Medulla oblongata (tissue), 1 donor: Measurements from ENCODE around the gene BGN.

Experiments
- DNase-seq: peaks from one replicate; pipeline ENCODE4 v3.0.0-alpha.2; 2015; ENCODE audit errors: extremely low spot score

The BGN gene

DNA sequence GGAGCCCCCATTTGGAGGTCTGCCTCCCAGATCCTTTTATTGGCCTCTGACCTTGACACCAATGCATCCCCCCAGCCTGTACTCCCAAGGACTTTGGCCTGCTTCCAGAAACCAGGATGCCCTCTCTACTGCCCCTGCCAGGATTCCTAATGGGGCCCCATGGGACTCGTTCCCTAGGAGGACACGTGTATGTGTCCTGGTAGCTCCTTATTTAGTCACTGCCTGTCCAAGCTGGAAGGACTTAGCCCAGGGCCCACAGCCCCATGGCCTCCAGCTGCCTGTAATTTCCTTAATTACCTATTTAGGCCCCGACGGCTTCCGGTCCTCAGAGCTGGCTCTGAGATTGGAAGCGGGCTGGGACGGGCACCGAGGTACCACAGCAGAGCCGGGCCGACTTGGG lies 32.0 kb downstream of the BGN start:
- no peak for DNase-seq

DNA sequence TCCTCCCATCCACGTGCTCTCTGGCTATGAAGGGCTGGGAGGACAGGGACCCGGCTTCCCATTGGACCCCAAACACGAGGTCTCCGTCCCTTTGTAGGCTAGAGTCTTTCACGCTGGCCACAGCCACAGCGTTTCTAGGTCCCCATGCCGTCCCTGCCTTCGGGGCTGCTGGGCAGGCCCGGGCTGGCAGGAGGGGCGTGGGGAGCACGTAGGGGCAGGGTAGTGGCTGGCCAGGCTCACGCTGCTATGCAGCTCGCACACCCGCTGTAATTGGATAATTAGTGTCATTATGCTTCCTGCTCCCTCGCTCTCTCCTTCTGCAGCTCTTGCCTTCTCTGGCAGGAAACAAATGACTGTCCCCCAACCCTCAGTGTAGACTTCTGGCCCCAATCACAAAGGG lies 32.4 kb downstream of the BGN start:
- no peak for DNase-seq

GRCh38 chrX:153530411-153531129 lies 35.8 kb downstream of the BGN start:
- no peak for DNase-seq

DNA sequence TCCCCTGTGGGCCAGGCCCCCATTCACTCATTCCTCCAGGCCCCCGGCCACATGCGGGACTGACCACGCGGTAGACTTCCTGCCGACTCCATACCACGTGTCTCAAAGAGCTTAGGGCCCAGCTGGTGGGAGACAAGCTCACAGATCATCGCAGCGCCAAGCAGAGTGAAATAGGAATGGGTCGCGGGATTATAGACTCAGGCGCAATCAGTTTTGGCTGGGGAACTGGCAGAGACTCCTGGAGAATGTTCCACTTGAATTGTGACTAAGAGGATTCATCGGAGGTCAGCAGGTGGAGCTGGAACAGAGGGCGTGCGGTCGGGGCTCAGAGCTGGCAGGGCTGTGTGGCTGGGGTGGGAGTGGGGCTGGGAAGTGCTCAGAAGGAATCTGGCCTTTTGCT lies 38.3 kb downstream of the BGN start:
- DNase-seq = no peak

DNA sequence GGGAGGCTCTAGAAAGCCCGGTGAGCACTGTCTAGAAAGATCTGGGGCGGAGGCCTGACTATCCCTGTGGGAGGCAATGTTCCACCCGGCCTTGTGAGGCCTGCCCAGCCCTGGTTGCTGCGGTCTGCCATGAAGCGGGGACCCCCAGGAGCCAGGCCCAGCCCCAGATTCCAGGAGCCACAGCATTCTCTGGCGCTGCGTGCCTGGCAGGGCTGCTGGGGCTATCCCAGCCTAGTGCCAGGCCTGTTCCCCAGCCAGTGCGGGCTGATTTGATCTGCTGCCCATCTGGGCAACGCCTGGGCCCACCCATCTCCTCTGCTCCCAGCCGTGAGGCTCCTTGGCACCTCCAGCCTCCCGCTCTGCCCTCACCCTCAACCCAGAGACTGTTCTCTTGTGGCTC lies 42.3 kb downstream of the BGN start:
- DNase-seq = no peak

DNA sequence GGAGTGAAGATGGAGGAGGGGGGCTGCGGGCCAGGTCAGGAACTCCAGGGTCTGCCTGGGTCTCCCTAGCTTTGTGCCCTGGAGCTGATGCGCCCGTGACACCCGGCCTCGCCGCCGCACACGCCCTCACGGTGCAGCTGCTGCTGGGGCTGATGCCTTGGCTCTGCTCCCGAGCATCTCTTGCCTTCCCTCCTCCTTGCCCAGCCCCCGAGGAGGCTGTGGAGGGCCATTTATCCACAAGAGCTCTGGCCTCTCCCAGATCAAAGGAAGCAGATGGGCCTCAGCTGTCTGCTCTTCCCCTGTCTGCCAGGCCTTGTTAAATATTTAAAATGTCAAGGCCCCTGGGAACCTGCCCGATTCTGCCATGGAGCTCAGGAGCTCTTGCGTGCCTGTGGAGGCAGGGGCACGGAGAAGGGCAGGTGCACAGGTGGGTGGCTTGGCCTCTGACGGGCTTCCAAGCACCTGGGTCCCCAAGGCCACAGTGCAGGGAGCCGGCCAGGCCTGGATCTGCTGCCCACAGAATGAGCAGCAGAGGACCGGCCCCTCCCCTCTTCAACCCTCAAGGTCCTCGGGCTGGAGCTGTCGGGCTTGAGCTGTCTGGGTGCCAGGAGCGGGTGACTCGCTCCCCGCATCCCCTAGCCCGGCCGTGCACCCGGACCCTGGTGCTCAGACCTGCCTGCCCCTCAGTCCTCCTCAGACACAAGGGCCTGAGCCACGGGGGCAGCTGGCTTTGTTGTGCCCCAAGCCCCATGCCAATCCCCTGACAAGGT lies 42.9 kb downstream of the BGN start:
- no peak for DNase-seq

DNA sequence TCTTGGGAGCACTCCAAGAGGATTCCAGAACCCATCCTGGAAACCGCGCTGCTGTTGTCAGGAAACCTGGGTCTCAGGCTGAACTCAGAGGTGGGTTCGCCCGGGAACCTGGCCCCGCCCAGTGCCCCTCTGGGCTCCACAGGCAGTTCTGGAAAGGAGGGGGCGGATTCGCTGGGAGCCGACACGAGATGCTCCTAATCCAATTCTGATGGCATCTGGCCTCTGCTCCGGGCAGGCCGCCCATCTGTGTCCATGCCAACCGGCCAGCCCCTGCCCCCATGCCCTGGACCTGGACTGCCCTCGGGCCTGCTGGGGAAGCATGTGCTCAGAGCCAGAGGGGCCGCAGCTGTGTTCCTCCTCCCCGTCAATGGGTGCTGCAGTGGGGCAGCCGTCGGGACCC lies 43.6 kb downstream of the BGN start:
- DNase-seq = no peak

DNA sequence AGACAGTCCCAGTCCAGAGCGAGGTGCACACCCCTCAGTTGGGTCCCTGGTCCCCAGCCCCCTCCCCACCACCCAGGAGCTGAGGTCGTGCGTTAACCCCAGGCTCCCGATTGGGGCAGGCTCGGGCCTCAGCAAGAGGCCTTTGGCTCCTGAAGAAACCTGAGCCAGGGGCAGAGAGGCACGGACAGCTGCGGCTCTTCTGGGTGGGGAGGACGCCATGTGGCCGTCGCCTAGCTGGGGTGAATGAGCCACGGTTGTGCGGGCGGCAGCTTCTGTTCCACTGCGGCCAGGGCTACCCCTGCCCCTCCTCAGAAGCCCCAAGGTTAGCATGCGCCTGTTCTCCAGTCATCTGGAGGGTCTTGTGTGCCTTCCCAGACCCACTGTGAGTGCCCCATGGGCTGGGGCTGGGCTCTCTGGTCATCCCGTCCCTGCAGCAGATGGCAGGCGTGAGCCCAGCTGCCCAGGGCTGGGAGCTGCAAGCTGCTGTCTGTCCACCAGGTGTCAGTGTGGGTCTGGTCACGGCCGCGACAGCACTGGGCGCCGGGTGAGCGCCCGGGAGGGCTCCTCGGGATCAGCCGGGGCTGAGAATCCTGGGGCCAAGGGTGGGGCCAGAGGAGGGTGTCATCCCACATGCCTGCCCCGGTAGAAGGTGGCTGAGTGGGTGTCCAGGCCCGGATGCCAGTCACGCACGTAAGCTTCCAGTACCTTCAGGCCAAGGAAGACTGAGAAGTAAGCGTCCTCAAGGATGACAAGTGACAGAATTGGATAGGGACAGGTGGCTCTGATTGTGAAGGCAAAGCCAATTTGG lies 44.6 kb downstream of the BGN start:
- peak; percentile 72 for DNase-seq

DNA sequence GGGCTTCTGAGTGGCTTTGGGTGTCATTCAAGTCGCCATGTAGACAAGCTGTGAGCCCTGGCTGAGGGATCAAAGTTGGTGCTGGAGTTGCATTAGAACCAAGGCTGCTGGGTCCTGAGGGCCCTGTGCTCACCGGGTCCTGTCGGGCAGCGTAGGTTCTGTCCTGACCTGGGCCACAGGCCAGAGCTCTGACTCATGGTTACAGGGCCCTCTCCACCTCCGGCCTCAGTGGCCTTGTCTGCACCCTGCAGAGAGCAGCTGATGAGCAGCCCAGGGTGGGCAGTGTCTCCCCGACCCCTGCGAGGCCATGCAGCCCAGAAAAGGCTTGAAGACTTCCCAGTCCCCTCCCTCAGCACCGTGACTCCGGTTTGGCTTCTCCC lies 45.2 kb downstream of the BGN start:
- no peak for DNase-seq

- no peak for DNase-seq
Observed at GRCh38 chrX:153544727-153545126, 49.9 kb downstream of the BGN start.

- DNase-seq = no peak
Observed at GRCh38 chrX:153546386-153546785, 51.6 kb downstream of the BGN start.

GRCh38 chrX:153547195-153547594 lies 52.4 kb downstream of the BGN start:
- DNase-seq = no peak

GRCh38 chrX:153549231-153549630 lies 54.5 kb downstream of the BGN start:
- no peak for DNase-seq

GRCh38 chrX:153549807-153550206 lies 55.0 kb downstream of the BGN start:
- no peak for DNase-seq

GRCh38 chrX:153551135-153551534 lies 56.4 kb downstream of the BGN start:
- no peak for DNase-seq

GRCh38 chrX:153554519-153555167 lies 59.9 kb downstream of the BGN start:
- peak; percentile 86 for DNase-seq

GRCh38 chrX:153556767-153557166 lies 62.0 kb downstream of the BGN start:
- no peak for DNase-seq

- DNase-seq = no peak
Observed at GRCh38 chrX:153557618-153558355, 63.0 kb downstream of the BGN start.
